ENCODE measurements around the gene RER1.

Gene RER1

DNA sequence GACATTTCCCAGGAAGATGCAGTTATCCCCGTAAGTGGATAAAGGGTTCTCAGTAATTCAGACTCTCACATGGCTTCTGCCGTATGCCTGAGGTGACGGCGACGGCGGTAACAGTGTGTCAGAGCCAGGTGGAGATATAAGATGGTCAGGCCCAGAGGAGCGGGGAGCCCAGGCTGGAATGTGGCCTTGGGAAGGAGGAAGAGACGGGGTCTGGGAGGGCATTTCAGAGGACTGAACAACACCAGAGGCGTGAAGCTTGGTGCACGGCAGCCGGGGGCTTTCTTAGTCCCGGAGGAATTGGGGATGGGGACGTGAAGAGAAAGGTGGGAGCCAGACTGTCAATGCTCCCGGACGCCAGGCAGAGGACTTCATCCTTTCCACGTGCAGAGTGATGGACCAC lies 1.0 kb downstream of the RER1 start:
- no peak for DNase-seq

DNA sequence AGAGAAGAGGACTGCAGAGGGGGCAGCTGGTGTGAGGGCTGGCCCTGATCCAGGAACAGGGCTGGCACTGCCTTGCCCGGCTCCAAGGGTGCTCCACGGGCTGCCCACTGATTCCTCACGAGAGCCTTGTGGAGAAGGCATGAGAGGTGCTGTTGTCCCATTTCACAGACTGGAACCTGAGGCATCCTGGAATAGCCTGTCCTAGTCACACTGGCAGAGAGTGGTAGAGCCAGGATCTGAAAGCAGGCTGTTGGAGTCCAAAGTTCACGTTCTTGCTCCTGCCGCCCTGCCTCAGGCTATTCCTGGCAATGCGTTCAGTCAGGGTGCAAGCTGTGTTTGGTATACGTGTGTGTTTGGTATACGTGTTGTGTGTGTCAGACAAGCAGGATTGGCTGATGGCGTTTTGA lies 1.8 kb downstream of the RER1 start:
- no peak for DNase-seq

DNA sequence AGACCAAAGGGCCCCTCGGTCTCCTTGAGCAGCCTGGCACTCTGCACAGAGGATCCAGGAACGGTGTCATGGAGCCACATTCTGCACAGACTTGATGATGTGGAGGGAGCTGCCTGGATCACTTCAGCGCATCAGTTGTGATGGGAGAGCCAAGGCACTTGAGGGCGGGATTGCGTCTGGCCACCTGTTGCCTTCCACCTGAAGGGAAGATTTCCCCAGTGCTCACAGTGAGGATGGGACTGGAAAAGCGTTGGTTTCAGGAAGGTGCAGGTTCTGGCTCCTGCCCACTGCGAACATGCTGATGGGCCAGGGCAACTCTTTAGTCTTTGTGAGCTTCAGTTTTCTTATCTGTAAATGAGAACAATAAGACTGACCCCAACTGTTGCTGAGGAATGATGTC lies 2.6 kb downstream of the RER1 start:
- DNase-seq, result no peak

DNA sequence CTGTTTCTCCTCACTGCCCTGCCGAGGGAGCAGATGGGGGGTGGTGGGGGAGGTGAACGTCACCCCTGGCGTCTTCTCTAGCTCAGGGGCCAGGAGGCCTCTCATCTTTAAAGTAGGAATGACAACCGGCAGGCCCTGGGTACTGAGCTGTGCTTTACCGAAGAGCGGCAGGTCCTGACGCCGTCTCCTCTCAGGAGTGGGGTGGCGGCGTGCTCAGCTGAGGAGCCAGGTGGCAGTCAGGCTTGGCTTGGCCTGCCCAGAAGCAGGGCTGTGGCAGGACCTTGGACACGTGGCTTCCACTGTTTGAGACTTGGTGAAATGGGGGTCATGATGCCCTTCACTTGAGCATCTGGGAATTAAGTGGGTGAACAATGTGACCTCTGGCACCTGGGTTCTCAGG lies 3.1 kb downstream of the RER1 start:
- no peak for DNase-seq

DNA sequence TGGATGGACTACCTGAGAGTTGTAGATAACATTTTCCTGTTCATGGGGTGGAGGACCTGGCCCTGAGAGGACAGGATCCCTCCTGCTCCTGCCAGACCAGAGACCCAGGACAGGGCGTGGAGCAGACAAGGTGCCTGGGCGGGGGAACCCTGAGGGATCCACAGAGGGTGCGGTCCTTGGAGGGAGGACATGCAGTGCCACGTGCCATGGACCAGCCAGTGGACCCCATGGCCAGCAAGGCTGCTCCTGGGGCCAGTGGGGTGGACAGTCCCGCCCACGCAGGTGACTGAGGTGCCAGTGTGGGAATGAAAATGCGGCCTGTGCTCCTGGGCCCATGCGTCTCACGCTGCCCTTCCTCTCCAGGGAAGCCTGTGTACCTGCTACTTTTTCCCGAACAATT lies 3.6 kb downstream of the RER1 start:
- DNase-seq, result no peak

DNA sequence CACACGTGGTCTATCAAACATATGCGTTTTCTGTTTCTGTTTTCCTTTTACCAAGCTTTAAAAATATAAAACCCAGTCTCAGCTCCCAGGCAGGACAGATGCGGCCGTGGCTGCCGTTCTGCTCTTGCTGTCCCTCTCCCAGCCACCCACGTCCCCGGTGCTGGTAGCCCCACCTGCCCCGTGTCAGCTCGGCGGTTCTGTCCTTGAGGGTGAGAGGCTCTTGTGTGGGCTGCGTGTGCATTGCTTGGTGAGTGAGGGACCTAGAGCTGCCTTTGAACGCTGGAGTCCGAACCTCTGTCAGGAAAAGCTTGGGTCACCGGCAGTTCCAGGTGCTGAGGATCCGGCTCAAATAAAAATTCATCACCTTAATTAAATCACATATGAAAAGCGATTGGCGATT lies 4.4 kb downstream of the RER1 start:
- DNase-seq, result no peak

DNA sequence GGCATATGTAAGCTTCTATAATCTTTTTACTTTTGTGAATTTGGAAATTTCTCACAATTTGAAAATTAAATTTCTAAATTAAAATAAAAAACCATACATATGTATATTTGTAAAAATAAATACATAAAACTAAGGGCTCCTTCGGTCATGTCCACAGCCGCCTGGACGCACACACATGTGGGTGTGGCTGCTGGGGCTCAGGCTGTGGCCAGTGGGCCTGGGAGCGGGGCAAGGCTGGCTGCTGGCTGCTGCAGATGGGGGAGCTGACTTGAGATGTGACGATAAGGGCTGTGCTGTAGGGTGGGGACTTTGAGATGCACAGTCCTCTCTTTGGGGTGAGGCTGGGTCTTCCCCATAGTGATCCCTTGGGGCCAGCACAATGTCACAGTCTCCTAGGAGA lies 4.8 kb downstream of the RER1 start:
- no peak for DNase-seq

DNA sequence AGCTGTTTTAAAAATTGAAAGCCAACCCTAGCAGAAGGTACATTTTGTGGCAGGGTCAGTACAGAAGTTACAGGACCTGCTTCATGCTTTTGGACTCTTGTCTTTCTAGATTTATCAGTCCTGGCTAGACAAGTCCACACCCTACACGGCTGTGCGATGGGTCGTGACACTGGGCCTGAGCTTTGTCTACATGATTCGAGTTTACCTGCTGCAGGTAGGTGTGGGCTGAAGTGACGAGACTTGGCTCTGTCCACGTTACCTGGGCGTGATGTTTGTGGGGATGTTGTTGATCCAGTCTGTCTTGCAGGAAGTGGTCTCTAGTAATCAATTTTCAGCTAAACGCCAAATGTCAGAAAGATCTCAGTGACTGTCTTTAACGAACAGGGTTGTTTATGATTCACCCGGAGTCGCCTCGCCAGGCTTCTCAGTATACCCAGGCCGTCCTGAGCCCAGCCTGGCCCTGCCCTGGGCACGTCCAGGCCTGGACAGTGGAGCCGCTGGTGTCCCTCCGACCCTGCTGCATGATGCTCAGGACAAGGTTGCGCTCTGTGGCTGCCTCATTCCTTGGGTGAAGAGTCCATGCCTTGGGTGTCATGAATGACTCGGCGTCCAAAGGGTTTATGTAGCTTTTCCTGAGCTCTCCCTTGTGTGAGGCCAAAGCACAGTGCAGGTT lies 5.5 kb downstream of the RER1 start:
- DNase-seq, result no peak

DNA sequence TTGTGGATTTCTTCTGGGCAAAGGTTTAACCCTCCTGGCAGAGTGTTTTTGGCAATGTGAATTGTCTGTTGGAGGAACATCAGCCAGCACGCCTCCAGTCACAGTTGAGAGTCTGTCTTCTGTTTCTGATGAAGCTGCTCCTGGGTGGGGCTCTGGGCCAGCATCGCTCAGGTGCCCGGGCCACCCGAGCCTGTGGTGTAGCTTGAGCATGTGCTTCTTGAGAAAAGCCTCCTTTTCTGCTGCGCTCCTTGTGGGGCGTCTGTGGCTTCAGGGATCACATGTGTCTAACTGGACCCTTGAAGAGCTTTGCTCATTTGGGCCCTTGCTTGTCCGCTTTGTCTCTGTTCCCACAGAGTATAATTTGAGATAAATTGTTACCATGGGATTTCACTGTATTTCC lies 7.2 kb downstream of the RER1 start:
- DNase-seq, result no peak

DNA sequence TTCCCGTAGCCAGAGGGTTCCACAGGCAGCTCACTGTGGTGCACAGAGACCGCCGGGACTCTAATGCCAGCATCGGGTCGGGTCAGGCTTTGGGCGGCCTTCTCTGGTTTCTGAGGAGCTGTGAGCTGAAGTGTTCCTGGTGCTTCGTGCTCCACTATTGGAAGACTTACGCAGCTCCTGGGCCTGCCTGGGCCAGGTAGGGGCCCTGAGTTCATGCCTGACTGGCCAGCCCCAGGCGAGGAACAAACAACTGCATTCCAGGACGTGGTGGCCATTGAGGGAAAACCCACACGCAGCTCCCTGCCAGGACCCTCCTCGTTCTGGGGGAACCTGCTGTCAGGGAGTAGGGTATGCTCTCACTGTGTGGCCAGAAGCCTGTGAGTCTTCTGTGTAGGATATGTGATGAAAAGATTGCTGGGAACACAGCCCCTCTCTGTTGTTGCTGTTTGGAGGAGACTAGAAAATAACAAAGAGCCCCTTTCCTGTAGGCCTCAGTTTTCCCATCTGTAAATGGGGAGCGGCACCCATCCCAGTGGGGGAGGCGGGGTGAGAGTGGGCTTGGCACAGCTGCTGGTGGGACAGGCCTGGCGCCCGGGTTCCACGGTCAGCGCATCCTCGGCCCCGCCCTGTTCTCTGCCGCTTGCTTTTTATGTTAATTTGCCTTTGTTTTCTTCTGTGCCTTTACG lies 8.4 kb downstream of the RER1 start:
- no peak for DNase-seq

DNA sequence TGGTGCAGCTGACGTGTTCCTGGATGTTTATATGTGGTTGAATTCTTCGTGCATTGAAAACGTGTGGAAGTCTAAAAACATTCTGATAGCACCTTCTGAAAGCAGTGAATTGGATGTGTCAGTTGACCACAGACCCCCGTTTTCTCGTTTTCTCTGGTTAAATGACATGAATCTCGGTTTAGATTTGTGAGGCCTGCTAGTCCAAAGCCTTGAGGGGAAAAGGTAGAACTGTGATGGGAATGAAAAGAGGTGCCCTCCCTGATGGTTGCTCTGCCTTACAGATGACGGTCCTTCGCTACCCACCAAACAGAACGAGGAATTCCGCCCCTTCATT lies 8.9 kb downstream of the RER1 start:
- no peak for DNase-seq

DNA sequence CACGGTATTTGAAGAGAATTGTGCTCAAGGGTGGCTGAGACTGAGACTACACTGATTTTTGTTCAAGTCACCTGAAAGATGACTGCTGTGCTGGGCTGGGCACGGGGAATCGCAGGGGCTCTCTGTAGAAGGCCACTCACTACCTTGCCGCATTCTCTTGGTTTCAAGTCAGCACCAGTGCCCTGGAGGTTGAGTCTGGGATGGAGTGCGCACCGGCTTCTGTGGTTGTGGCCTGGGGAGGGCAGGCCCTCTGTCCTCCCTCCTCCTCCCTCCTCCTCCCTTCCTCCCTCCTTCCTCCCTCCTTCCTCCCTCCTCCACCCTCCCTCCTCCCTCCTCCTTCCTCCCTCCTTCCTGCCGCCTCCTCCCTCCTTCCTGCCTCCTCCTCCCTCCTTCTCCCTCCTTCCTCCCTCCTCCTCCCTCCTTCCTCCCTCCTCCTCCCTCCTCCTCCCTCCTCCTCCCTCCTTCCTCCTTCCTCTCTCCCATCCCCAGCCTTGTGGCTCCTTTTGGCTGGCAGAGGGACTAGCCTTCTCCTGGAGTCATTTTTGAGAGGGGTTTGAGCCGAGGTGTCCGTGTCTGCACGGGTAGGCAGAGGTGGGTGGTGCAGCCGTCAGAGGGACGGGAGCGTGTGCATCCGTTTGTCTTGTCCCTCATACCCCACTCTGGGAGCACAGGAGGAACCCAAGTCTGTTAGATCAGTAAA lies 9.5 kb downstream of the RER1 start:
- DNase-seq, result no peak

DNA sequence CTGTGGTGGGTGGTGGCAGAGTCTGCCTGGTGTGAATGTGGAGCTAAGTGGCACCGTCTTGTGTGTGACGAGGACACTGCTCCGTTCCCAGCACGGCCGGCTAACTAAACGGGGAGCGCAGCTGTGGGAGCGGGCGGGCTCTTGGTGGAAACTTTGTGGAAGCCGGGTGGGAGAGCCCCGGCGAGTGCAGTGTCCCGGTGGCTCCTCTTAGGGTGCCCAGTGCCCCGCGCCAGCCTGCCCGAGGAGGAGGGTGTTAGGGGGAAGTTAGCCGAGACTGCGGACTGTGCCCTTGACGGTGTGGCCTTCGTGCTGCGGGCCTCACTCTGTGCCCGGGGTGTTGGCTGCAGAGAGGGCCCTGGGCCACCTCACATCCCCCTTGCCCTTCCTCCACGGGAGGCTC lies 10.8 kb downstream of the RER1 start:
- no peak for DNase-seq

DNA sequence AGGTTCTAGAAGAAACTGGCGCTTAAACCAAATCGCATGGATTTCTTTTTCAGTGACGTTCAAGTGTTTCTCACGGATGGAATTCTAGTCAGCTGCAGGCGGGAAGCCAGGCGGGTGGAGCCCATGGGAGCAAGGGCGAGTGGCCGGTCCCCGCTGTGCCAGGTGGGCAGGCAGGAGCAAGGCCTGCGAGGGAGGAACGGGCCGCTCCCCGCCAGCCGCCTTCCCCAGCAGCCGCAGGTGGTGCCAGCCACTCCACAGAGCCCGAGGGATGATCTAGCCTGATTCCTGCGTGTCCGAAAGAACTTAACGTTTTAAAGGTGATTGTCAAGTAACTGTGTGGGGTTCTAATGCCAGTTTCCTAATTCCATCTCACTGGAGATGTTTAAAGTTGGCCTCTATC lies 11.6 kb downstream of the RER1 start:
- no peak for DNase-seq

DNA sequence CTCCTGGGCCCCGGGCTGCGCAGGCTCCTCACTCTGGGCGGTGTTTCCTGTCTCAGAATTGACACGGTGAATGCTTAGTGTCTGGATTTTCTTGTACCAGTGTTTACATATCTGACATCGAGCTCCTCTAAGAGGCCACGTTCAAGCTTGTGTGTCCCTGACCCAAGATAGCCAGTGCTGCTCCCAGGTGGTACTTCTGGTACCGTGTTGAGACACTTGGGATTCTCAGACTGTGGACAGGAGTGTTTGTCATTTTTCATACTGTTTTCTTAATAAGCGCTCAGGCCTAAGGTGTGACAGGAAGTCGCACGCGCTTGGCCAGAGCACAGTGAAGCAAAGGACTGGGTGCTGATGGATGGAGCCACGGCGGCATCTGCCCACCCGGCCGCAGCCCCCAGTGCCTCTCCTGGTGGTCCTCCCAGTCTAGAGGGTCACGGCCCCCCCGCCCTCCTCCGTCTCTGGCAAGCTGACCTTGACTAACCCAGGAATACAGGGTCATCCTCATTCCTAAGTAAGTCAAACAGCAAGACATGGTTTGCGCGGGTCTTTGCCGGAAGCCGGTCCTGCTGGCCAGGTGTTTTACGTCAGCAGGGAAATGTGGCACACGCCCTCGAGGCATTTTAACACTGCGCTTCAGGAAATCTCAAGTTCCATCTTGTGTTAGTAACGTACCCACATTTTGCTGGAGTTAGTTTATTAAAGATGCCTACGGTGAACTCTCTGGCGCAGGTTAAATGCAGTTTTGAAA lies 12.7 kb downstream of the RER1 start:
- DNase-seq, result no peak

DNA sequence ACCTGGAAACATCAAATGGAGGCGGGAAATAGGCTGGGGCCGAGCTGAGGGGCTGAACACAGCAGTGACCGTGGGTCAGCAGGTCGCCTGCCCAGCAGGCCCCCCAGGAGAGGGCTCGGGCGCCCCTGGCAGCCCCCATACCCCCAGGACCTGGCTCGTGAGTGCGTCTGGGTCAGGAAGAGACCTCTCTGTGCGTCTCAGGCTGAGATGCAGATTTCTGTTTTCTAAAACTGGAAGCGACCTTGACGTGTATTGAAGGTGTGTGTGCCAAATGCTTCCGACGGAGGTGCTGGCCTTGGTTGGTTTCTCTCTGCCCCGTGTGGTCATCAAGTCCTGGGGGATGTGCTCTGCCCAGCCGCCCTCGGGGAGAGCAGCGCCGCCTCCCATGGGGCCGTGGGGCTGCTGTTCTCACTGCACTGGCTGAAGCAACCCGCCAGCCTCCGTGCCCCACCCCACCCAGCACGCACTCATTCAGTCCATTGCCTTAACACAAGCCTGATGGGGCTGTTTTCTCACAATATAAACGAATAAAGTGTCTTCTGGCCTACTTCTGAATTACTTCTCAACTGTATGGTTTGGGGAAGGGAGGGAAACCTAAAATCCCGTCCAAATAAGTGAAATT lies 13.4 kb downstream of the RER1 start:
- DNase-seq, result no peak

DNA sequence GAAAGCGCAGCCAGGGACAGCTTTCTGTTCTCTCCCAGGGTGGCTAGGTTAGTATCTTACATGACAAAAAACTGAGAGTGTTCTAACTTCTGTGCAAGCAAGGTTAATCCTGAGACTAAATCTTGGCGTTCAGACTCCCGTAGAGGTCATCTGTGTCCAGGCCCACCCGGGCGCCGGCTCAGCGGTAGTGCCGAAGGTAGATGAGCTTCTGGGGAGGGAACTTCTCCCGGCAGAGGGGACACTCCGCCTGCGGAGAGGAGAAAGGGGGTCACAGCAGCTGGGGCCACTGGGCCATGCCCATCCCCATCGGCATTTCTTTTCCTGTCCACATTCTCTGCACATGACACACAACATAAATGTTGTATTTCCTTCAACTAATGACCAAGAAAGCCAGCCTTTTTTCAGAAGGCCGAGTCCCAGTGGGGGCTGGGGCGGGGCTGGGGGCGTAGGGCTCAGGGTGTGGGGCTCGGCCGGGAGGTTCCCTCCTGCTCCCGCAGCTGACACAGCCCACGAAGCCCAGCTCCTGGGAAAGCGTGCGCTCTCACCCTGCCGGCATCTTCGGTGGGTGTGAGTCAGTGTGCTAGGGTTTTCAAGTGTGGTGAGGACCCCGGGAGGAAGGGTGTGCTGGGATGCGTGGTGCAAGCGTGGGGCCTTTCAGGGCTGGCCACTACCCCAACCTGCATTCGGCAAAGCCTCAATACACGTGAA lies 14.1 kb downstream of the RER1 start:
- no peak for DNase-seq

DNA sequence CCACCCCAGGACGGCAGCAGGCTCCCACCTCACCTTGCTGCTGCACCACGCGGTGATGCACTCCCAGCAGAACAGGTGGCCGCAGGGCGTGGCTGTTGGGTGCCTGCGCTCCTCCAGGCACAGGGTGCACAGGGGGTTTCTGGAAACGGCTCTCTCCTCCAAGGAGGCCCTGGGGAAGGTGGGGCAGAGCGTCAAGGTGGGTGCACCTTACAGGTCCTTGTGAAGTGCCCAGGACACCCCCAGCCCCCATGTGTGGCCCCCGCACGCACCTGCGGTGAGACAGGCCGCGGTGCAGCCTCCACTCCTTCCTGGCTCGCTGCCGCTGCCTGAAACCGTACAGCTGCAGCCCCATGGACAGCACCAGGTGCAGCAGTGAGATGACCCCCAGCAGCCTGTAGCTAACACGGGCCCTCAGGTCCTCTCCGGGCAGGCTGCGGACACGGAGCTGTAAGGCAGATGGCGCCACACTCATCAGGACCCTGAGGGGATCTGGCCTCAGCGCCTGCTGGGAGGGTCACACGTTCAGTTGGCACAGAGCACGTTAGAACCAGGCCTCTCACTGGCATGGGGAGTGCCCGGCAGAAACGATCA lies 14.9 kb downstream of the RER1 start:
- no peak for DNase-seq

DNA sequence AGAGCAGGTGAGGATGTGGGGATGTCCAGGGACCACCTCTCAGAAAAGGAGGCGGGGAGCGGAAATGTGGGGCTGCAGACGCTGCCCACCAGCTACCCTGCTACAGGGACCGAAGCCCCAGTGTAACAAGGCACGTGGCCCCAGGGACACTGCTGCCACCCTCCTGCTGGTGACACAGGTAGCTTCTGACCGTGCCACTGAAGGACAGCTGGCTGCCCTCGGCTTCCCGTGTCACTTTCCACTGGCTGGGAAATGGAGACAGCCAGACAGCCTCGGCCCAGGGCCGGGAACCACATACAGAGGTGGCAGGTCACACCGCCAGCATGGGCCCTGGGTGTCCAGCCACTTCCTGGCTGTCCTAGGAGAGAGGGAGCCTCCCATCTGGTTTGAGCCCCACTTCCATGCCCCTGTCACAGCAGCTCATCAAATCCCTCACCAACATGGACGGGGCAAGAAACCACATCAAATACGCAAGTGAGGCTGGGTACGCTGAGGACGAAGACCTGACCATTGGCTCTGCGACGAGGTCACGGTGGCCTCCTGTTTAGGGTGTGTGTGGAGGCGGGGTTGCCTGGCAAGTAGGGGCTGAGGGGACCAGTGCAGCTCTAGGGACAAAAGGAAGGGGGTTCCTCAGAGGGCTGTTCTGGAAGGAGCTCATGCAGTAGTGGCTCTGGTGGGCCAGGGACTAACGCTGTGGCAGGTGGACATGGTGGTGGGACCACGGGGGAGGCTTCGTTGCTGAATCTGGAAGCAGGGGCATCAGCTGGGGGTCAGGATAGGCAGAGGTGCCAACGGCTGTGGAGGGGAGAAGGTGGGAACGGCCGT lies 15.7 kb downstream of the RER1 start:
- DNase-seq, result no peak

DNA sequence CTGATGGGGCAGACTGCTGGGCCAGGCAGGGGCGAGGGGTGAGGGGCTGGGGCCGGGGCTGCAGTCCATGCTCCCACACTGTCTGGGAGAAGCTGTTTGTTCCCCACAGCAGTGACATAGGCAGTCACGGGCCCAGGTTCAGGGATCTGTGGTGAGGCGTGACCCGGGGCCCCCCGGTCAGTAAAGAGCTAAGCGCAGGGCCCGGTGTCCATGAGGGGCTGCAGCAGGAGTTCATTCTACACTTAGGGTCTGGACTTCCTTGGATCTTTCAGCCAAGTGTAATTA lies 16.3 kb downstream of the RER1 start:
- no peak for DNase-seq

DNA sequence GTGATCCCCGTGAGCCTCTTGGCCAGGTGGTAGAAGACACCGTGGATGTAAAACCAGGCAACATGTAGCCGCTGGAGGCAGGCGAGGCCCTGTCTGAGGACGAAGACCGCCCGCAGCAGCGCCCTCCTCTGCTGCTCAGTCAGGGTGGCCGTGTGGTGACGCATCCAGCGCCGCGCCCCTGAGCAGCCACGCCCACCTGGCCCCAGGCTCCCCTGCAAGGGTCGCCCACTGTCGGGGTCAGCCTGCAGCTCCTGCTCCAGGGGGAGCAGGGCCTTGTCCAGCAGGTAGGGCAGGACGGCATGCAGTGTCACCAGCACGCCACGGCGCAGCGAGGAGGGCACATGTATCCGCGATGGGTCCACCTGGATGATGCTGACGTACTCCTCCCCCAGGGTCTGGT lies 16.8 kb downstream of the RER1 start:
- DNase-seq, result no peak

DNA sequence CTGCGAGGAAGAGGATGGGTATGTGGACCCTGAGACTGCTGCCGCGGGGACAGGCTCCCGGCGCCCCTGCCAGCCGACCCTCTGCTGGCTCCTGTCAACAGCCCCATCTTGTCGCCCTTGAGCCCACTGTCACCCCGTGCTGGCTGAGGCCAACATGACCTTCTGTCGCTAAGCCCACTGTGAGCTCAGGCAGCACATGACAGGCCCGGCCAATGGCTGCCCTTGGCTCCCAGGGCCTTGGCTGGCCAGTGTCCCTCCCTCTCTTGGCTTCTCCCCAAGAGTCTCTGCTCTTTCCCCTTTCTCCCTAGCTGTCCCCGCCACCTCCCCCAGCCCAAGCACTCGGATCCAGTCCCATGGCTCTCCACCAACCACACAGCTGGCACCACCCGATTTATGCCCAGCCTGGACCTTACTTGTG lies 17.2 kb downstream of the RER1 start:
- DNase-seq, result no peak

All from activated T-cell treated with anti-CD3 and anti-CD28 coated beads, Interleukin-2, amount 50 U/mL, for 48 hours (primary cell).